Measurements from ENCODE around the gene TRMT6. TPM values are rescaled to one million over a fixed set of nuclear protein-coding genes. Genes with fewer than 3 reads are reported as not detected.

Gene TRMT6
- total and polyA plus RNA-seq, 9 of the 15 experiments (the other 6 are each of a cell fraction or from before 2014, with no cell fraction given): 10.6 to 21.3 (median 15.6) TPM

GRCh38 chr20:5950271-5951031, at the start of gene TRMT6, which contains the start of gene MCM8 (continued):
- no peak for TF ChIP-seq PTTG1 (tag; IDR thresholded peaks at IDR 0.05; ENCODE audit: low read depth)
- TF ChIP-seq, protein P1, sequence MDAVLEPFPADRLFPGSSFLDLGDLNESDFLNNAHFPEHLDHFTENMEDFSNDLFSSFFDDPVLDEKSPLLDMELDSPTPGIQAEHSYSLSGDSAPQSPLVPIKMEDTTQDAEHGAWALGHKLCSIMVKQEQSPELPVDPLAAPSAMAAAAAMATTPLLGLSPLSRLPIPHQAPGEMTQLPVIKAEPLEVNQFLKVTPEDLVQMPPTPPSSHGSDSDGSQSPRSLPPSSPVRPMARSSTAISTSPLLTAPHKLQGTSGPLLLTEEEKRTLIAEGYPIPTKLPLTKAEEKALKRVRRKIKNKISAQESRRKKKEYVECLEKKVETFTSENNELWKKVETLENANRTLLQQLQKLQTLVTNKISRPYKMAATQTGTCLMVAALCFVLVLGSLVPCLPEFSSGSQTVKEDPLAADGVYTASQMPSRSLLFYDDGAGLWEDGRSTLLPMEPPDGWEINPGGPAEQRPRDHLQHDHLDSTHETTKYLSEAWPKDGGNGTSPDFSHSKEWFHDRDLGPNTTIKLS (IDR thresholded peaks at IDR 0.05; ENCODE audit: borderline replicate concordance, low read depth): peak; percentile 27; the same call in 1 of the 2 replicates
- peak; percentile 47; the same call in 1 of the 2 replicates for TF ChIP-seq POLR2H (tag; IDR thresholded peaks at IDR 0.05; ENCODE audit: low read depth)
- peak; percentile 92 for TF ChIP-seq ZNF407 (IDR thresholded peaks at IDR 0.05; ENCODE audit: low read depth)
- TF ChIP-seq ZFX (CRISPR knock-in tag; IDR thresholded peaks at IDR 0.05): peak; percentile 23; the same call in 1 of the 2 replicates
- TF ChIP-seq SMARCC2 (IDR thresholded peaks at IDR 0.05; ENCODE audit: low read depth): no peak
- no peak for TF ChIP-seq ZNF586 (CRISPR knock-in tag; conservative IDR thresholded peaks at IDR 0.05)
- no peak for TF ChIP-seq ZKSCAN8 (CRISPR knock-in tag; IDR thresholded peaks at IDR 0.05)
- 0 out of 2 replicates have a peak, but pooled peaks have one; percentile 42 for TF ChIP-seq SMAD4 (CRISPR knock-in tag; conservative IDR thresholded peaks at IDR 0.05)
- peak; percentile 84 for TF ChIP-seq MTA3 (IDR thresholded peaks at IDR 0.05; ENCODE audit: borderline replicate concordance)
- no peak for TF ChIP-seq EP300 (IDR thresholded peaks at IDR 0.05; ENCODE audit: low read length)
- TF ChIP-seq RB1 (IDR thresholded peaks at IDR 0.05; ENCODE audit: low read depth): peak; percentile 38; the same call in 1 of the 2 replicates
- TF ChIP-seq PCBP1 (IDR thresholded peaks at IDR 0.05; ENCODE audit: low read depth, low read length, poor library complexity, severe bottlenecking): no peak
- TF ChIP-seq ZNF717 (CRISPR knock-in tag; IDR thresholded peaks at IDR 0.05): no peak
- no peak for TF ChIP-seq COPS2 (conservative IDR thresholded peaks at IDR 0.05)
- TF ChIP-seq MYC (IDR thresholded peaks at IDR 0.05; ENCODE audit: low read depth, low read length): peak; percentile 97
- 0 out of 2 replicates have a peak, but pooled peaks have one; percentile 44 for TF ChIP-seq MYC (CRISPR knock-in tag; IDR thresholded peaks at IDR 0.05; ENCODE audit: borderline replicate concordance, low read depth)
- peak; percentile 49; the same call in 1 of the 2 replicates for TF ChIP-seq JUN (IDR thresholded peaks at IDR 0.05; ENCODE audit: borderline replicate concordance, low read depth, low read length)
- TF ChIP-seq JUN (CRISPR knock-in tag; IDR thresholded peaks at IDR 0.05; ENCODE audit: borderline replicate concordance): no peak
